Mucosa of descending colon (tissue), 3 donors: ENCODE results near the gene RAB11FIP4. TPM values are rescaled to one million over a fixed set of nuclear protein-coding genes. Genes with fewer than 3 reads are reported as not detected.

ENCODE experiments used
- ATAC-seq: fragments of 200-7000 bp; cut with Tn5 transposase; one replicate; pipeline ENCODE4 v1.9.1; 2020; ENCODE audit warnings: mild to moderate bottlenecking, moderate library complexity
- DNase-seq, 3 donors: peaks; one replicate each; pipeline ENCODE4 v3.0.0-alpha.2; 2020
- H3K36me3 ChIP-seq: fragments of 200-600 bp; one replicate; pipeline ENCODE4 v1.8.0; 2021; ENCODE audit warnings: low read depth, mild to moderate bottlenecking
- H3K4me1 ChIP-seq: fragments of 200-600 bp; one replicate; pipeline ENCODE4 v1.8.0; 2021; ENCODE audit warnings: low read depth, mild to moderate bottlenecking
- H3K4me3 ChIP-seq: fragments of 200-600 bp; one replicate; pipeline ENCODE4 v1.8.0; 2021; ENCODE audit warnings: mild to moderate bottlenecking
- H3K9me3 ChIP-seq: fragments of 200-600 bp; one replicate; pipeline ENCODE4 v1.8.0; 2021; ENCODE audit warnings: mild to moderate bottlenecking
- CTCF ChIP-seq: fragments of 200-600 bp; IDR thresholded peaks from one replicate; pipeline ENCODE4 v1.8.0; 2022; ENCODE audit warnings: antibody characterized with exemption, mild to moderate bottlenecking
- intact Hi-C, 2 donors: fragments of 100-400 bp; cut with DNase I in 1 of 2; cut with micrococcal nuclease in 1 of 2; formaldehyde crosslinking; loops; one replicate each; pipeline versions ENCODE4 v1.11.0 to v1.11.1; 2022; cut with DNase I, micrococcal nuclease
- total RNA-seq, 3 donors: library from RNA; stranded (reverse); fragmentation: NEBNext Ultra II Directional in 2 of 3; extraction: Animal tissue kit (Norgen Biotek cat#: 25700) in 2 of 3; gene quantifications; one replicate each; pipeline versions ENCODE4 v1.2.1 to v1.2.4, GENCODE V29; 2021 to 2023
- donor health status: DM: no; HTN: no; CAD: no; lungs with moderate emphysema.
- donor health status: DM: no; HTN: no; CAD: no.
- donor health status: DM: no; HTN: yes; CAD: no.

RAB11FIP4 gene
- total RNA-seq, 3 donors from 2014 or later = 24.5 to 49.9 (median 40.7) TPM

- intact Hi-C loops = no loop called here
- TF ChIP-seq CTCF = no peak
- Histone ChIP-seq H3K4me3 (no peak overlapping the region), H3K36me3 (no peaks in the 10 kb centered on the region), H3K9me3 (no peaks in the 10 kb centered on the region), H3K4me1 (no peaks in the 10 kb centered on the region)
- no peak for DNase-seq
- ATAC-seq = no peak
Measured at GRCh38 chr17:31479524-31479923, 88.0 kb downstream of the RAB11FIP4 start.

GRCh38 chr17:31480067-31480466 lies 88.6 kb downstream of the RAB11FIP4 start:
- ATAC-seq = no peak
- DNase-seq = no peak
- Histone ChIP-seq H3K36me3 (no peaks in the 10 kb centered on the region), H3K9me3 (no peaks in the 10 kb centered on the region), H3K4me1 (no peaks in the 10 kb centered on the region), H3K4me3 (no peak overlapping the region)
- TF ChIP-seq CTCF = no peak
- intact Hi-C loops = no loop called here

- H3K4me3 ChIP-seq = no peak overlapping the region
- no peaks in the 10 kb centered on the region for H3K9me3 ChIP-seq
- no peaks in the 10 kb centered on the region for H3K36me3 ChIP-seq
- no peaks in the 10 kb centered on the region for H3K4me1 ChIP-seq
- no peak for TF ChIP-seq CTCF
- DNase-seq (no peak), ATAC-seq (no peak)
- intact Hi-C loops = no loop called here
Measured at GRCh38 chr17:31480904-31481782, 89.7 kb downstream of the RAB11FIP4 start.

- ATAC-seq (no peak), DNase-seq (no peak)
- H3K36me3 ChIP-seq = no peaks in the 10 kb centered on the region
- peaks cover under 1% of the 10 kb centered on the region for H3K4me1 ChIP-seq
- no peak for TF ChIP-seq CTCF
- no peaks in the 10 kb centered on the region for H3K9me3 ChIP-seq
- H3K4me3 ChIP-seq = no peak overlapping the region
- intact Hi-C loops = no loop called here
Measured at GRCh38 chr17:31481783-31482081, 90.3 kb downstream of the RAB11FIP4 start.

- Histone ChIP-seq H3K9me3 (no peaks in the 10 kb centered on the region), H3K4me3 (no peak overlapping the region), H3K4me1 (peaks cover 10% of the 10 kb centered on the region), H3K36me3 (no peaks in the 10 kb centered on the region)
- intact Hi-C loops = no loop called here
- DNase-seq (no peak), ATAC-seq (no peak)
- TF ChIP-seq CTCF = no peak
Measured at GRCh38 chr17:31484821-31485220, 93.3 kb downstream of the RAB11FIP4 start.
